Psoas muscle (tissue), 8 donors: Measurements from ENCODE around the gene THRB. TPM values are rescaled to one million over a fixed set of nuclear protein-coding genes. Genes with fewer than 3 reads are reported as not detected.

ENCODE experiments used
- ATAC-seq, 4 donors: fragments of 200-7000 bp; cut with Tn5 transposase; one replicate each; pipeline ENCODE4 v1.9.1; 2020; ENCODE audit warnings: moderate library complexity in 3 of 4, mild to moderate bottlenecking in 2 of 4
- DNase-seq, 2 donors: peaks; one replicate each; pipeline ENCODE4 v3.0.0-alpha.2; 2020
- H3K27ac ChIP-seq: fragments of 200-600 bp; one replicate; pipeline ENCODE4 v1.8.0; 2022
- H3K27me3 ChIP-seq, 3 donors: fragments of 200-600 bp in 1 of 3; one replicate each; pipeline versions ENCODE4 v1.6.1 to v1.8.0; 2013 to 2022; ENCODE audit warnings: low read length in 2 of 3, mild to moderate bottlenecking in 2 of 3, moderate library complexity in 1 of 3; ENCODE audit not compliant: insufficient read depth in 3 of 3
- H3K36me3 ChIP-seq, 2 donors: fragments of 200-600 bp in 1 of 2; one replicate each; pipeline versions ENCODE4 v1.6.1 to v1.8.0; 2013 to 2022; ENCODE audit warnings: low read depth in 1 of 2, mild to moderate bottlenecking in 1 of 2, moderate library complexity in 1 of 2; ENCODE audit not compliant: insufficient read depth in 1 of 2
- H3K4me1 ChIP-seq: fragments of 200-600 bp; one replicate; pipeline ENCODE4 v1.8.0; 2022
- H3K4me3 ChIP-seq: fragments of 200-600 bp; one replicate; pipeline ENCODE4 v1.8.0; 2022; ENCODE audit warnings: mild to moderate bottlenecking
- H3K9me3 ChIP-seq: fragments of 200-600 bp; one replicate; pipeline ENCODE4 v1.8.0; 2022
- WGBS, 3 donors: extraction: QIAGEN DNeasy Blood & Tissue Kit; methylation state at CpG; one replicate each; pipeline versions ENCODE4 v1.1.6 to v1.1.7; 2013; 5-methylcytosine and 5-hydroxymethylcytosine counted together
- intact Hi-C, 2 donors: fragments of 100-400 bp; cut with DNase I; formaldehyde crosslinking; loops; one replicate each; pipeline versions ENCODE4 v1.11.0 to v1.14.2; 2022
- polyA plus RNA-seq, 3 donors: library from polyadenylated mRNA; stranded (reverse); fragments of 200-250 nt; gene quantifications; one replicate each; pipeline ENCODE4 v1.2.3, GENCODE V29; 2013
- total RNA-seq, 4 donors: library from RNA; stranded (reverse); fragmentation: NEBNext Ultra II Directional in 2 of 4; extraction: Animal tissue kit (Norgen Biotek cat#: 25700) in 2 of 4; gene quantifications; one replicate each; pipeline versions ENCODE4 v1.2.1 to v1.2.4, GENCODE V29; 2021 to 2023
- TF ChIP-seq, protein P1 (sequence below): fragments of 200-600 bp; IDR thresholded peaks from one replicate; pipeline ENCODE4 v1.8.0; 2022; ENCODE audit warnings: antibody characterized with exemption
- donor health status: healthy with polysubstance abuse.
- donor health status: DM: no; HTN: no; CAD: no; lungs with moderate emphysema.
- donor health status: Bipolar disorder and iron deficiency.
- donor health status: healthy.
- donor health status: DM: yes; HTN: yes; CAD: no.
- donor health status: DM: no; HTN: no; CAD: no.
- donor health status: DM: no; HTN: no; CAD: no.
- donor health status: DM: yes; HTN: yes; CAD: no.

THRB gene
- total and polyA plus RNA-seq, 7 donors, result 11.5 to 38.6 (median 31.4) TPM

DNA sequence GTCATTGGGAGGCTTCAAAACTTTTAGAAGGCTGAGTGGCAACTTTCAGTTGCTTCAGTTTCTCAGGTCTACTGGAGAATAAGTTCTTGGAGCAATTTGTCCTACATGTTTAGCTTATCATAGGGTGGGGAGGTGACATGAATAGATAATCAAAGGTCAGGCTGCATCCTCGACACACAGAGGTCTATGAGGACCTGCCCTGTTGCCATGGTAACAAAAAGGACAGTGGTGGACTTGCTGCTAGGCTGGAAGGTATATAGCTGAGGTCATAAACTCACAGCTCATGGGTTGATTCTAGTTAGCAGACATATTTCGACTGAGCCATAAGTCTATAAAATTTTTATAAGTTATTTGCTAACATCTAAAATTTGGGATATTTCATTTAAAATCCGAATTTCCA is 267.0 kb downstream of the THRB start:
- intact Hi-C loops, result no loop called here
- Histone ChIP-seq H3K4me1 (peaks cover under 1% of the 10 kb centered on the region), H3K27ac (no peak overlapping the region), H3K9me3 (no peaks in the 10 kb centered on the region), H3K27me3 (no peaks in the 10 kb centered on the region), H3K36me3 (peaks cover 0 to 16% of the 10 kb centered on the region in 2 donors), H3K4me3 (no peak overlapping the region)
- ATAC-seq (no peak), DNase-seq (no peak)
- TF ChIP-seq, protein P1, sequence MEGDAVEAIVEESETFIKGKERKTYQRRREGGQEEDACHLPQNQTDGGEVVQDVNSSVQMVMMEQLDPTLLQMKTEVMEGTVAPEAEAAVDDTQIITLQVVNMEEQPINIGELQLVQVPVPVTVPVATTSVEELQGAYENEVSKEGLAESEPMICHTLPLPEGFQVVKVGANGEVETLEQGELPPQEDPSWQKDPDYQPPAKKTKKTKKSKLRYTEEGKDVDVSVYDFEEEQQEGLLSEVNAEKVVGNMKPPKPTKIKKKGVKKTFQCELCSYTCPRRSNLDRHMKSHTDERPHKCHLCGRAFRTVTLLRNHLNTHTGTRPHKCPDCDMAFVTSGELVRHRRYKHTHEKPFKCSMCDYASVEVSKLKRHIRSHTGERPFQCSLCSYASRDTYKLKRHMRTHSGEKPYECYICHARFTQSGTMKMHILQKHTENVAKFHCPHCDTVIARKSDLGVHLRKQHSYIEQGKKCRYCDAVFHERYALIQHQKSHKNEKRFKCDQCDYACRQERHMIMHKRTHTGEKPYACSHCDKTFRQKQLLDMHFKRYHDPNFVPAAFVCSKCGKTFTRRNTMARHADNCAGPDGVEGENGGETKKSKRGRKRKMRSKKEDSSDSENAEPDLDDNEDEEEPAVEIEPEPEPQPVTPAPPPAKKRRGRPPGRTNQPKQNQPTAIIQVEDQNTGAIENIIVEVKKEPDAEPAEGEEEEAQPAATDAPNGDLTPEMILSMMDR, result no peak
- 83 to 86% (median 83%) methylated on average over 3 of the region's 3 CpGs for WGBS, 3 donors

DNA sequence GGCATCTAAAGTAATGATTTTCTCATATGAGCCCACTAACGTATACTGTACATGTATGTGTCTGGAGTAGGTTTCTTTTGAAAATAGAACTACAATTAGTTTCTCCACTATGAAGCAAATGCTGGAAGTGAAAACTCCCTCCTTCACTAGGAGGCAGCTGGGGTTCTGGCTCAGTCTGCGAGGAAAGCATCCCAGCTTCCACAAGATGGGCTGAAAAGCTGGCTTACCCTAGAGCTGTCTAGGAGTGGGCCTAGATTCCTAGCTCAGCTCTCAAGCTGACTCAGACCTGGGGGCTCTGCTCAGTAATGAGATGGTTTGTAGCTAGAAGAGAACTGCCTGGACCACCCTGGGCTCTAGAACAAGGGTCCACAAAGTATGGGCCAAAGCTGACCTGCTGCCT is 268.3 kb downstream of the THRB start:
- Histone ChIP-seq H3K36me3 (peaks cover 0 to 16% of the 10 kb centered on the region in 2 donors), H3K27me3 (no peaks in the 10 kb centered on the region), H3K27ac (no peak overlapping the region), H3K4me3 (no peak overlapping the region), H3K9me3 (no peaks in the 10 kb centered on the region), H3K4me1 (no peaks in the 10 kb centered on the region)
- 84 to 97% (median 86%) methylated on average over 2 of the region's 2 CpGs for WGBS, 3 donors
- ATAC-seq (no peak), DNase-seq (no peak)
- intact Hi-C loops, result no loop called here
- TF ChIP-seq, protein P1, result no peak

DNA sequence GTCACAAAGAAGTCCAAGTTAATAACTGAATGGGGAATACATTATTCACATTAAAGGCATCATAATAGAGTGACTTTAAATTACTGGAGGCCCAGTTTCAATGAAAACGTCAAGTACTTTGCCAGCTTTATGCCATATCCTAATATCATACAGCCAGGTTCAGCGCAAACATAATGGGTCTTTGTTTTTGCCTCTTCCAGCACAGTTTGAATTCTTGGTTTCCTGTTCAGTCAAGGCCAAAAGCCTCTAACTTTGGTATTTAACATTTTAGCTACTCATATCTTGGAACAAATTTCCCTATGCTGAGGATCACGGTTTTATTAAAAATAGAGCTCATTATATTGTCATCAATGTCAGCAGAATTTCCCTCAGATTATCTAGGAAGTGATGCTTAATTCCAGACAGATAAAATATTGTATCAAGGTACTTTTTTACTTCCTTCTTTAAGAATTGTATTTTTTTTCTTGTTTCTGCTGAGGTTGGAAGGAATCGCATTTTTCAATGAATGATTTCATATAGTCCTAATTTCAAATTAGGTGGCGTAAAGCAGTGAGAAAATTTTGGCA is 269.2 kb downstream of the THRB start:
- intact Hi-C loops, result no loop called here
- Histone ChIP-seq H3K27ac (no peak overlapping the region), H3K9me3 (no peaks in the 10 kb centered on the region), H3K4me1 (peaks cover 7% of the 10 kb centered on the region), H3K27me3 (no peaks in the 10 kb centered on the region), H3K36me3 (peaks cover 0 to 16% of the 10 kb centered on the region in 2 donors), H3K4me3 (no peak overlapping the region)
- TF ChIP-seq, protein P1, result no peak
- WGBS, 3 donors, result 54 to 71% (median 59%) methylated on average over 5 of the region's 5 CpGs
- ATAC-seq, result no peak
- no peak for DNase-seq

DNA sequence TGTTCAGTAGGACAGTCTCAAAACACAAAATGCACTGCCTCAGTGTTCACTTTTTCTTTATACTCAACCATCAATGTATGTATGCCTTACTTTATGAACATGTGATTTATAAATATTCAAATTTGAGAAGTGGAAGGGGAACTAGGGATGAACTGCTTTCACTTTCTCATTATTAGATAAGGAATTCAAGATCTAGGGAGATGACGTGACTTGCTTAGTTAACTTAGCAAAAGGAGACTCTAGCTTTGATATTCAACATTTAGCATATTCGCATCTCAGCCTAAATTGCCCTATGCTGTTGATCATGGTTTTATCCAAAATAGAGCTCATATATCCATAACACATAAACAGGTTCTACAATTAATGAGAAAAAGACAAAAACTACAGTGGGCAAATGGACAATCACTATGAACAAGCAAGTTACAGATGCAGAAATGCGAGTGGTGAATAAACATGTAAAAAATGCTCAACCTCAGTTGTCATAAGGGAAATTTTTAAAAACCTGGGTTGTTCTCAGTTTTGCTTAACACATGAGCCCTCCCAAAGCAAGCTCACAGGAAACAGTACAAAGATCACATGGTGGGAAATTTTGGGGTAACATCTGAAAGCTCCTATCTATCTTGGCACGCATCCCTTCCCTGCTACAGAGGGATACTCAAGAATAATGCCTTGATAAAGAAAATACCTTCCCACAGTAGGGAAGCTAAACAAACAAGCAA is 269.8 kb downstream of the THRB start:
- Histone ChIP-seq H3K27ac (no peak overlapping the region), H3K36me3 (peaks cover 0 to 16% of the 10 kb centered on the region in 2 donors), H3K4me1 (peaks cover 11% of the 10 kb centered on the region), H3K9me3 (no peaks in the 10 kb centered on the region), H3K27me3 (no peaks in the 10 kb centered on the region), H3K4me3 (no peak overlapping the region)
- TF ChIP-seq, protein P1, result no peak
- WGBS, 3 donors, result 93 to 94% (median 93%) methylated on average over 4 of the region's 4 CpGs
- intact Hi-C loops, result loop anchor here in 1 of 2 donors (1.0 kb wide), 1 partner anchor 37 kb away; no protein-coding TSS in a partner anchor
- ATAC-seq (no peak), DNase-seq (no peak)
